HUES64 (cell line): ENCODE data around the gene RBM34.

Experiments
- H3K27ac ChIP-seq: 2 replicates; pipeline ENCODE4 v1.7.0; 2013; ENCODE audit warnings: low read depth, low read length, inconsistent platforms
- H3K27me3 ChIP-seq: 2 replicates; pipeline ENCODE4 v1.6.1; 2013; ENCODE audit warnings: mild to moderate bottlenecking, low read length; ENCODE audit not compliant: insufficient read depth
- H3K36me3 ChIP-seq: 2 replicates; pipeline ENCODE4 v1.6.1; 2013; ENCODE audit warnings: mild to moderate bottlenecking, low read length; ENCODE audit not compliant: insufficient read depth
- H3K4me1 ChIP-seq: 2 replicates; pipeline ENCODE4 v1.6.1; 2013; ENCODE audit warnings: mild to moderate bottlenecking, low read length, moderate library complexity; ENCODE audit not compliant: insufficient read depth
- H3K4me3 ChIP-seq: 2 replicates; pipeline ENCODE4 v1.5.1; 2013; ENCODE audit warnings: mild to moderate bottlenecking, low read length, moderate library complexity
- H3K9ac ChIP-seq: 2 replicates; pipeline ENCODE4 v1.6.1; 2013; ENCODE audit warnings: mild to moderate bottlenecking, low read depth, low read length
- H3K9me3 ChIP-seq: 2 replicates; pipeline ENCODE4 v1.6.1; 2013; ENCODE audit warnings: low read depth, low read length; ENCODE audit not compliant: insufficient read depth
- WGBS: fragments of 150-250, 120-280 bp; methylation state at CpG from one replicate; pipeline ENCODE4 v1.1.7; 2013; ENCODE audit warnings: missing lambda C conversion rate; 5-methylcytosine and 5-hydroxymethylcytosine counted together

Gene RBM34

DNA sequence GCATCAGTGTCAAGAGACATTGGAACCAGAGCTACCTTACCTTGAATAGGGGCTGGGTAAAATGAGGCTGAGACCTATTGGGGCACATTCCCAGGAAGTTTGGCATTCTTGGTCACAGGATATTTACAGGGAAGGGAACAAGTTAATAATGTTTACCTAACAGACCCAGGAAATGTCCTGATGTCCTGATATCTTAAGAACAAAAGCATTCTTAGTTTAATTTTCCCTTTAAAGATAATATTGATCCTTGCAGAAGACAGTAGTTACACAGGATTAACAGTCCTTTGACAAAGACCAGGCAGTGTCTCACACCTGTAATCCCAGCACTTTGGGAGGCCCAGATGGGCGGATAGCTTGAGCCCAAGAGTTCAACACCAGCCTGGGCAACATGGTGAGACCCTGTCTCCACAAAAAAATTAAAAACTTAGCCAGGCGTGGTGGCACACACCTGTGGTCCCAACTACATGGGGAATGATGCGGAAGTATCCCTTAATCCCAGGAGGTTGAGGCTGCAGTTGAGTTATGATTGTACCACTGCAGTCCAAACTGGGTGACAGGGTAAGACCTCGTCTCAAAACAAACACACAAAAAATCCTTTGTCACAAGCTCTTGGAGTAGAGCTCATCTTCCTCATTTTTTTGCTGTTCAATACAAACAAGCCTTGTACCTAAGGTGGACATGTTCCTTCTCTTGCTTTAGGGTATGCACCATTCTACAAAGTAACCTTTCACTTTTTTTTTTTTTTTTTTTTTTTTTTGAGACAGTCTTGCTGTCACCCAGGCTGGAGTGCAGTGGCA is 31.1 kb downstream of the RBM34 start:
- no peaks in the 10 kb centered on the region for H3K27me3 ChIP-seq
- H3K4me3 ChIP-seq = no peak overlapping the region
- H3K27ac ChIP-seq = no peak overlapping the region; the same call in 1 of the 2 replicates
- peaks cover 53% of the 10 kb centered on the region for H3K36me3 ChIP-seq
- no peaks in the 10 kb centered on the region for H3K9me3 ChIP-seq
- no peak overlapping the region for H3K9ac ChIP-seq
- no peaks in the 10 kb centered on the region for H3K4me1 ChIP-seq
- WGBS = 91% methylated on average over 4 of the region's 4 CpGs

DNA sequence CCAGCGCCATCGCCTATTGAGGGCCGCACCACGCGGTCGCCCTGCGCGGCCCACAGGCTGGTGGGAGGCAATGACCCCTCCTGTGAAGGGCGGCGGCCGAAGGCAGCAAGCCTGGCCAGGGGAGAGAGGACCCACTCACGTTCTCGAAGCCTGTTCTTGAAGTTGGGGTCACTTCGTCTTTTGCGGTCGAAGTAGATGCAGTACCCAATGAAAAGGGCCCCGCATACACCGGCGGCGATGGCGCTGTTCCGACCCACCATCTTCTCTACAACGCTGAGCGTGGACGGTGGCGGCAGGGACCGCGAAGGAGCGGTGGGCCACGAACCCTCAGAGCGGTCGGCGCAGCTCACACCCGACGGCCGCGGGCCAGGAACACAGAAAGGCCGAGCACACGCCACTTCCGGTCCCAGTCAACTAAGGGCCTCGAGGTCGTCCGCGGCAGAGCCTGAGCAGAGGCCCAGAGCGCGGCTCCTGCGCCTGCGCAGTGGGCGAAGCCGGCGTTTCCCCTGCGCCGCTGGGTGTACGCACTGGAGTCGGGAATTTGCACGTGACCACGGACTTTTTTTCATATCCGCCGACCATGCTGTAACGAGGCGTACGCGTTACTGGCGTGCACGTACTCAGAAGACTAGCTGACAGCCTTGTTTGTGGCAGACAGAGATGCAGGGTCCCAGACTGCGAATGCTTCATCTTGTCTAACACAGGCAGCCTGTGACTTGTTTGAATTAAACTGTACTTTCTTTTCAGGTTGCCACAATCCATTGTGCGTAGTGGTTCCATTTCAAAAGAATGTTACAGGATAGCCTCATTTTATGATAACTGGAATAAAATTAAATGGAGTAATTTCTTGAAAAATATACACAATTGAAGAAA is 32.4 kb downstream of the RBM34 start, which contains the start of gene TOMM20:
Gene TOMM20 (minus strand): TSS at position 382 of the 873 bp plus-strand sequence. CDS start 122 bp downstream, at position 260.
- no peaks in the 10 kb centered on the region for H3K27me3 ChIP-seq
- no peaks in the 10 kb centered on the region for H3K9me3 ChIP-seq
- H3K4me1 ChIP-seq = peaks cover 5% of the 10 kb centered on the region; the same call in 1 of the 2 replicates
- WGBS = 2% methylated on average over 67 of the region's 67 CpGs
- H3K4me3 ChIP-seq = peak within 1 kb of the TSS; percentile 78
- H3K36me3 ChIP-seq = peaks cover 54% of the 10 kb centered on the region
- H3K27ac ChIP-seq = peak within 1 kb of the TSS; percentile 94
- peak within 1 kb of the TSS; percentile 97 for H3K9ac ChIP-seq

DNA sequence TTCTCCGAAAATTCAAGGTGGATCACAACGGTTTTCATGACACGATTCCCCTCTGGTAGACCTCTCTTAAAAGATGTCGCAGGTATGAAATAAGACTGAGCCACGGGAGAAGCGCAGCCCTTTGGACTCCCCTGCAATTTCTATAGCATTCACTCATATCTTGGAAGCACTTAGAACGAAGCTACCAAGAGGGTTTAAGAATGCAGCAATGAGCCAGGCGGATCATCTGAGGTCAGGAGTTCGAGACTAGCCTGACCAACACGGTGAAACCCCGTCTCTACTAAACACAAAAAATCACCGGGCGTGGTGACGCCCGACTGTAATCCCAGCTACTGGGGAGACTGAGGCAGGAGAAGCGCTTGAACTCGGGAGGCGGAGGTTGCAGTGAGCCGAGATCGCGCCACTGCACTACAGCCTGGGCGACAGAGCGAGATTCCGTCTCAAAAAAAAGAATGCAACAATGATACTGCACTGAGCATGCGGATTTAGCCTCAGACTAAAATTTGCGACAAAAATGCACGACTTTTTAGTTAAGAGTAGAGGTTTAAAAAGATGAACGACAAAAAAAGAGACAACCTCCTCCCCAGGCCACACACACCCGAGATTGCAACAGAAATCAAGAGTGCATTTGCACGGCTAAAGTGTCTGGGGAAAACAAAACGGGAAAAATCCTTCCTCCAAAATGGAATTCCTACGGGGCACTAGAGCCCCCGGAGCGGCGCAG is 33.2 kb downstream of the RBM34 start:
- H3K4me3 ChIP-seq = peak overlapping the region; percentile 78
- 1% methylated on average over 34 of the region's 35 CpGs for WGBS
- no peaks in the 10 kb centered on the region for H3K9me3 ChIP-seq
- H3K27ac ChIP-seq = peak overlapping the region; percentile 94
- no peaks in the 10 kb centered on the region for H3K27me3 ChIP-seq
- H3K9ac ChIP-seq = peak overlapping the region; percentile 97
- H3K4me1 ChIP-seq = peaks cover 5% of the 10 kb centered on the region; the same call in 1 of the 2 replicates
- peaks cover 52% of the 10 kb centered on the region for H3K36me3 ChIP-seq

DNA sequence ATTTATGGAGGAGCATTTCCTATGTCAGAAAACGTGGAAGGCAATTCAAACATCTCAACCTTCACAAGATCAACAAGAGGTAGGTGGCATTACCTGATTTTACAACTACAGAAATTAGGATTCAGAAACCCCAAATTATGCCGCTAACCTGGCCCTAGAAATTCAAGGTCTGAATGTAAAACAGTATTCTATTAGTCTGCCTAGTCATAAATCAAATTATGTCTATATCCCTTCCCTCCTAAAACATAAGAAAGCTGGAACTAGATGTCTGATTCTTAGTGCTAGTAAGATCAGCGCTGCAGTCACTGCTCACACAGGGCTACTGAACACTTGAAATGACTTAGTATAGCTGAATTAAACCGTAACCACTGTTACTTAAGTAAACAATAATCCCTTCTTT is 33.8 kb downstream of the RBM34 start:
- Histone ChIP-seq H3K4me3 (peak overlapping the region; percentile 78), H3K9me3 (no peaks in the 10 kb centered on the region), H3K9ac (peak overlapping the region; percentile 97), H3K4me1 (peaks cover 5% of the 10 kb centered on the region; the same call in 1 of the 2 replicates), H3K27me3 (no peaks in the 10 kb centered on the region), H3K36me3 (peaks cover 54% of the 10 kb centered on the region), H3K27ac (no peak overlapping the region)
- WGBS = 33% methylated on average over 4 of the region's 4 CpGs

DNA sequence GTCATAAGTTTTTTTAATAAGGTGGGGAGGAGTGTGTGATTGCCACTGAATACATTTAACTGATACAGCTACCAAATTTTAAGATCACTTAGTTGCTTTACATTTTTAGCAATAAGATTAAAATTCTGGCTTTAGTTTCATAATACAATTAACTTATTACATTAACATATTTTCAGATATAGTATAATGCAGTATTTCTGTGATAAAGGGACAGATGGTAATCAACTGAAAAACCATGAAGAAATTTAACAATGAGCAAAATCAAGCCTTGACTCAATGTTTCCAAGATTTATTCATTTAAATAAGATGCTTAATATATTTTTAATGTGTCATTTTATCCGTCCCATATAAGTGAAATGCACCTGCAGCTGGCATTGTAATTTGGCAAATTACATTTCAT is 36.4 kb downstream of the RBM34 start:
- Histone ChIP-seq H3K4me3 (no peak overlapping the region), H3K36me3 (peaks cover 68% of the 10 kb centered on the region), H3K9me3 (no peaks in the 10 kb centered on the region), H3K4me1 (peaks cover 5% of the 10 kb centered on the region; the same call in 1 of the 2 replicates), H3K27me3 (no peaks in the 10 kb centered on the region), H3K27ac (no peak overlapping the region), H3K9ac (no peak overlapping the region)
- no CpG with 5 or more reads among the region's 1 CpG for WGBS

DNA sequence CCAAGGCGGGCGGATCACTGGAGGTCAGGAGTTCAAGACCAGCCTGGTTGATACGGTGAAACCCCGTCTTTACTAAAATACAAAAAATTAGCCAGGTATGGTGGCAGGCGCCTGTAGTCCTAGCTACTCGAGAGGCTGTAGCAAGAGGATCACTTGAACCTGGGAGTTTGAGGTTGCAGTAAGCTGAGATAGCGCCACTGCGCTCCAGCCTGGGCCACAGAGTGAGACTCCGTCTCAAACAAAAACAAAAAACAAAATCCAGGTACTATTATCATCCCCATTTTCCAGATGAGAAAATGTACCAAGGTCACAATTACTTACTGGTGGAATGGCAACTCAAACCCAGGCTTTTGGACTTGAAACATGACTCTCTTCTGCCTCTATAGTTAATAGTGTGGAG is 36.9 kb downstream of the RBM34 start:
- Histone ChIP-seq H3K9ac (no peak overlapping the region), H3K4me1 (peaks cover 5% of the 10 kb centered on the region; the same call in 1 of the 2 replicates), H3K27ac (no peak overlapping the region), H3K9me3 (no peaks in the 10 kb centered on the region), H3K27me3 (no peaks in the 10 kb centered on the region), H3K4me3 (no peak overlapping the region), H3K36me3 (peaks cover 74% of the 10 kb centered on the region)
- 95% methylated on average over 9 of the region's 9 CpGs for WGBS

DNA sequence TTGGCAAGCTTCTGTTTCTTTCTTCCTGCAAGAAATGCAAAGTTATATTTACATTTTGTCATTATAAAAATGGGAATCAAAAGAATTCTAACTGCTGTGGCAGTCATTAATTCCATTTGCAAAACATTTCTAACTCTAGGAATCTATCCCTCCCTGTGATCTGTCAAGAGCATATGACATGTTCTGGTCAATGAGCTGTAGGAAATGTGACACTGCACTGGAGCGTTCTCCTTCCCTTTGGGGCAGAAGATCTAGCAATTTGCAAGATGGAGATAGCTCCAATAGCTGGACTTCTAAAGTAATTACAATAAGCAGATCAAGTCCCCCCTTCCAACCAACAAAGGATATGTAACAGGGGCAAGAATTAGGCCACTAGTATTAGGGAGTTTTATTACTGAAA is 38.7 kb downstream of the RBM34 start:
- H3K9ac ChIP-seq = no peak overlapping the region
- peaks cover 5% of the 10 kb centered on the region; the same call in 1 of the 2 replicates for H3K4me1 ChIP-seq
- H3K27me3 ChIP-seq = no peaks in the 10 kb centered on the region
- H3K27ac ChIP-seq = no peak overlapping the region
- 100% methylated on average over 1 of the region's 1 CpG for WGBS
- peaks cover 90% of the 10 kb centered on the region for H3K36me3 ChIP-seq
- no peaks in the 10 kb centered on the region for H3K9me3 ChIP-seq
- H3K4me3 ChIP-seq = no peak overlapping the region

DNA sequence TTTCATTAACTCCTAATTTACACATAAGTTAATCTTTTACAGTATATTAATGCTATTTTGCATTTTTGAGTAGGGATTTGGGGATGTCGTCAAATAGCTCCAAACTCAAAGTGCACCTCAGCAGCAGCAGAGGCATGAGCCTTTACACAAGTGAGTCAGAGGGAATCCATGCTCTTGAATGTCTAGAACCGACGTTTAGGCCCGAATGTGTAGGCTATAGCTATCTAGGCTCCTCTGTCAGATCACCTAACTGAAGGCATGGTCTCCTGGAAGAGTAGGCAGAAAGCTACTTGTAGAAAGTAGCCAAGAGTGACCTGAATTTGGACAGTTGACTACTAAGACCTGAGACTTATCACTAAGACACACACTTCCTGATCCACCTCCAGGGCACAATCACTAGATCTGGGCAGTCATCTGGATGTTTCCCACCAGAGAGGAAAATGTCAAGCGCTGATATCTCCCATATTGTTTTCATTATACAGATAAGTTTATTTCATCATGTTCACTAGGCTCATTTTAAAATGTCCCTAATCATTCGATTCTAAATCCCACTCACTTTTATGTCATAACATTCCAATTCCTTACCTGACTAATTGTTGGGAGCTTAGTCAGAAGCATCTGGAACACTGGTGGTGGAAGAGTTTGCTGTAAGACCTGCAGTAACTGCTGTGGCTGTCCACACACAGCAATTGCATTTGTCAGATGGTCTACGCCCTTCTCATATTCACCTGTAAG is 47.7 kb downstream of the RBM34 start:
- WGBS = 98% methylated on average over 7 of the region's 7 CpGs
- H3K27me3 ChIP-seq = no peaks in the 10 kb centered on the region
- H3K9me3 ChIP-seq = no peaks in the 10 kb centered on the region
- peaks cover 97% of the 10 kb centered on the region for H3K36me3 ChIP-seq
- H3K4me3 ChIP-seq = no peak overlapping the region
- H3K27ac ChIP-seq = no peak overlapping the region
- no peak overlapping the region for H3K9ac ChIP-seq
- no peaks in the 10 kb centered on the region for H3K4me1 ChIP-seq

DNA sequence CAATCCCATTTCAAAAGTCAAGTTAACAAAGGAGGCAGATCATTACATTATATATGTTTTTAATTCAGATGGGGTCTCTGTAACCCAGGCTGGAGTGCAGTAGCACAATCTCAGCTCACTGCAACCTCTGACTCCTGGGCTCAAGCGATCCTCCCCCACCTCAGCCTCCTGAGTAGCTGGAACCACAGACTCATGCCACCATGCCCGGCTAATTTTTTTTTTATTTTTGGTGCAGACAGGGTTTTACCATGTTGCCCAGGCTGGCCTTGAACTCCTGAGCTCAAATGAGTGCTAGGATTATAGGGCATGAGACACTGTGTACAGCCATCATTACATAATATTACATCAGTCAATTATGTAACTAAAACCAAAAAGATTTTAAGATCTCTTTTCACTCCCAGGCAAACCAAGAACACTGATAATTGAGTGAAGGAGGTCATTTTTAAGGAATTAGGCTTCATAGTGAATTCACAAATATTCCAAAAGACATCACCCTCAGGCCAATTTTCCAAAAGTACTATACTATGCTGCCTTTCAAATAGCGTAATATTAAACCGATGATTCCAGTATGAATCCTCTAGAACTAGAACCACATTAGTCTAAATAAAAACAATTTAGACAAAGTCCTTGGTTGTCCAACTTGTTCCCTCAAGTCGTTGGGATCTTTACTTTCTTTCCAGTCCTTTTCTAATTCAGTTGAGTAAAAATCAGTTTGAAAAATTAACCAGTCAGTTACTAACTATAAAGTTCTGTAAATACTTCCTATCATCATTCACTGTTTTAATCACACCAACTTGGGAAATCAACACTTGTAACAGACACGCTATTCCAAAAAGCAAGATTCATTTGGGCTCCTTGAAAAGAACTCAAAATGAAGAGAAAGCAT is 48.5 kb downstream of the RBM34 start:
- Histone ChIP-seq H3K9me3 (no peaks in the 10 kb centered on the region), H3K4me1 (no peaks in the 10 kb centered on the region), H3K27me3 (no peaks in the 10 kb centered on the region), H3K4me3 (no peak overlapping the region), H3K27ac (no peak overlapping the region), H3K36me3 (peaks cover 97% of the 10 kb centered on the region), H3K9ac (no peak overlapping the region)
- WGBS = 99% methylated on average over 6 of the region's 6 CpGs
